GM12878 (cell line): Measurements from ENCODE around the gene DIP2B. TPM values are rescaled to one million over a fixed set of nuclear protein-coding genes. Genes with fewer than 3 reads are reported as not detected.

ENCODE experiments used
- ATAC-seq: fragments of 200-7000 bp; cut with Tn5 transposase; 3 replicates; pipeline ENCODE4 v1.9.1; 2020; ENCODE audit warnings: mild to moderate bottlenecking, moderate library complexity
- BruUV-seq: library from RNA; stranded (reverse); fragments of 400-500 nt; replicated peaks from 2 replicates; lab custom pipeline; 2021; lab: Mats Ljungman, UMichigan
- CTCF ChIA-PET: fragments of 300-600 bp; sonication (Branson Sonifier 250); formaldehyde crosslinking; extraction: SDS; loops from one replicate; lab custom pipeline; 2021; ENCODE audit warnings: inconsistent platforms; lab: Yijun Ruan, JAX
- POLR2A ChIA-PET: fragments of 350-600 bp; formaldehyde crosslinking; extraction: SDS; loops from one replicate; lab custom pipeline; 2021; ENCODE audit warnings: inconsistent platforms; lab: Charles Lee
- RAD21 ChIA-PET: fragments of 300-600 bp; sonication (Branson Sonifier 250); formaldehyde crosslinking; loops from one replicate; lab custom pipeline; 2023; ENCODE audit warnings: antibody characterized with exemption; ENCODE audit not compliant: unreplicated experiment; lab: Charles Lee
- SMC1A ChIA-PET: fragments of 300-600 bp; sonication (Branson Sonifier 250); formaldehyde crosslinking; loops from one replicate; lab custom pipeline; 2023; ENCODE audit not compliant: unreplicated experiment, uncharacterized antibody; lab: Charles Lee
- DNase-seq: peaks from one replicate; pipeline ENCODE4 v3.0.0-alpha.2; 2011; ENCODE audit warnings: low read depth, low spot score
- FAIRE-seq: peaks from 3 replicates; lab custom pipeline; 2011; peaks lifted over from hg19 to GRCh38; lab: Jason Lieb, UNC
- H2AFZ ChIP-seq: 2 replicates; pipeline ENCODE4 v1.6.0; 2011; ENCODE audit warnings: low read depth, low read length, control low read depth; ENCODE audit not compliant: control insufficient read depth
- H3K27ac ChIP-seq: 2 replicates; pipeline ENCODE4 v1.5.1; 2011; ENCODE audit warnings: control low read depth; ENCODE audit not compliant: control insufficient read depth, insufficient read depth
- H3K27me3 ChIP-seq, 2 experiments: replicated peaks in 1 of 2; 2 replicates each; pipeline versions ENCODE4 v1.6.0 to v1.6.1; 2011; ENCODE audit warnings: low read length in 1 of 2; ENCODE audit not compliant: control insufficient read depth in 2 of 2, insufficient read depth in 2 of 2
- H3K36me3 ChIP-seq, 2 experiments: 2 replicates each; pipeline ENCODE4 v1.5.1; 2011; ENCODE audit warnings: low read length in 1 of 2; ENCODE audit not compliant: control insufficient read depth in 2 of 2, insufficient read depth in 2 of 2
- H3K4me1 ChIP-seq: 2 replicates; pipeline ENCODE4 v1.6.1; 2011; ENCODE audit warnings: mild to moderate bottlenecking, low read length, moderate library complexity, mixed read lengths; ENCODE audit not compliant: control insufficient read depth, insufficient read depth
- H3K4me2 ChIP-seq: 2 replicates; pipeline ENCODE4 v1.6.0; 2011; ENCODE audit warnings: control low read depth; ENCODE audit not compliant: control insufficient read depth, insufficient read depth
- H3K4me3 ChIP-seq: fragments of 200-600 bp; sonication (generic); 2 replicates; pipeline ENCODE4 v1.5.1; 2016
- H3K79me2 ChIP-seq: 2 replicates; pipeline ENCODE4 v1.6.0; 2011; ENCODE audit warnings: low read length; ENCODE audit not compliant: control insufficient read depth, insufficient read depth
- H3K9ac ChIP-seq: 2 replicates; pipeline ENCODE4 v1.8.0; 2011; ENCODE audit warnings: low read length, control low read depth, mixed read lengths; ENCODE audit not compliant: control insufficient read depth, insufficient read depth
- H3K9me3 ChIP-seq: replicated peaks from 3 replicates; pipeline ENCODE4 v1.5.1; 2011; ENCODE audit warnings: mild to moderate bottlenecking, low read length; ENCODE audit not compliant: control insufficient read depth, insufficient read depth
- H4K20me1 ChIP-seq: 2 replicates; pipeline ENCODE4 v1.6.0; 2011; ENCODE audit not compliant: control insufficient read depth, insufficient read depth
- BHLHE40 ChIP-seq, 2 experiments: fragments of 450-650 bp in 1 of 2; IDR thresholded peaks; 2 replicates each; pipeline ENCODE4 v1.6.1; 2011 to 2017; ENCODE audit warnings: low read depth in 2 of 2, borderline replicate concordance in 1 of 2, improper control_type of control experiment in 1 of 2, low read length in 1 of 2, mild to moderate bottlenecking in 1 of 2
- CHD1 ChIP-seq: IDR thresholded peaks from 2 replicates; pipeline ENCODE4 v1.6.1; 2012; ENCODE audit warnings: low read depth, low read length, improper control_type of control experiment
- ESRRA ChIP-seq: IDR thresholded peaks from 2 replicates; pipeline ENCODE4 v1.6.1; 2012; ENCODE audit warnings: mild to moderate bottlenecking, low read length, improper control_type of control experiment
- EZH2 ChIP-seq: IDR thresholded peaks from 2 replicates; pipeline ENCODE4 v1.6.1; 2012; ENCODE audit warnings: low read depth, mild to moderate bottlenecking, control low read depth, inconsistent platforms, low read length, borderline replicate concordance; ENCODE audit not compliant: control insufficient read depth
- GABPA ChIP-seq: IDR thresholded peaks from 2 replicates; pipeline ENCODE4 v1.6.1; 2014; ENCODE audit warnings: antibody characterized with exemption, low read depth, mild to moderate bottlenecking, inconsistent platforms
- IKZF1 ChIP-seq: fragments of 450-650 bp; conservative IDR thresholded peaks from 2 replicates; pipeline ENCODE4 v1.6.1; 2017; ENCODE audit warnings: antibody characterized with exemption, mild to moderate bottlenecking
- KAT2A ChIP-seq: conservative IDR thresholded peaks from 2 replicates; pipeline ENCODE4 v1.6.1; 2011; ENCODE audit warnings: low read depth, low read length; ENCODE audit not compliant: control insufficient read depth
- KDM1A ChIP-seq: fragments of 200-600 bp; sonication (generic); IDR thresholded peaks from 2 replicates; pipeline ENCODE4 v1.6.1; 2016; ENCODE audit warnings: borderline replicate concordance
- MEF2B ChIP-seq: fragments of 450-650 bp; IDR thresholded peaks from 2 replicates; pipeline ENCODE4 v1.6.1; 2018; ENCODE audit warnings: mild to moderate bottlenecking, moderate library complexity; ENCODE audit not compliant: partially characterized antibody, poor library complexity, severe bottlenecking
- MLLT1 ChIP-seq: fragments of 450-650 bp; IDR thresholded peaks from 2 replicates; pipeline ENCODE4 v1.6.1; 2016; ENCODE audit warnings: mild to moderate bottlenecking
- NRF1 ChIP-seq: conservative IDR thresholded peaks from 2 replicates; pipeline ENCODE4 v1.6.1; 2011; ENCODE audit warnings: mild to moderate bottlenecking, low read depth, low read length, improper control_type of control experiment
- RAD51 ChIP-seq: fragments of 450-650 bp; IDR thresholded peaks from 2 replicates; pipeline ENCODE4 v1.6.1; 2016; ENCODE audit warnings: moderate library complexity, mild to moderate bottlenecking, inconsistent platforms
- REST ChIP-seq: IDR thresholded peaks from 2 replicates; pipeline ENCODE4 v1.6.1; 2012; ENCODE audit warnings: mild to moderate bottlenecking, low read depth, low read length
- SPI1 ChIP-seq: IDR thresholded peaks from 2 replicates; pipeline ENCODE4 v1.6.1; 2011; ENCODE audit warnings: low read depth, mild to moderate bottlenecking, low read length, moderate library complexity, borderline replicate concordance; ENCODE audit not compliant: insufficient read depth
- SRF ChIP-seq, 2 experiments: IDR thresholded peaks; 2 replicates each; pipeline ENCODE4 v1.6.1; 2011; ENCODE audit warnings: low read depth in 2 of 2, low read length in 2 of 2, mild to moderate bottlenecking in 1 of 2, moderate library complexity in 1 of 2
- TAF1 ChIP-seq: IDR thresholded peaks from 2 replicates; pipeline ENCODE4 v1.6.1; 2011; ENCODE audit warnings: mild to moderate bottlenecking, low read depth, low read length, borderline replicate concordance
- WGBS: methylation state at CpG from one replicate; pipeline ENCODE4 v1.1.6; 2016; ENCODE audit warnings: low lambda C conversion rate; ENCODE audit not compliant: insufficient replicate concordance, insufficient coverage; ENCODE audit errors: missing lambda C conversion rate; 5-methylcytosine and 5-hydroxymethylcytosine counted together
- in situ Hi-C: fragments of 300-500 bp; cut with MboI; formaldehyde crosslinking; loops from 9 replicates; pipeline ENCODE4 v1.14.3; 2018; ENCODE audit warnings: mixed read lengths
- intact Hi-C: fragments of 100-400 bp; cut with micrococcal nuclease; formaldehyde crosslinking; loops from one replicate; pipeline ENCODE4 v1.14.2; 2022; ENCODE audit not compliant: unreplicated experiment
- polyA plus RNA-seq, 11 experiments: library from polyadenylated mRNA; depleted of rRNA in 4 of 11; unstranded in 6 of 11; stranded (reverse) in 5 of 11; fragments of >200 nt; fragmentation: Nextera tagmentation in 4 of 11; fragmentation: Illumina TruSeq in 1 of 11; extraction: Ambion mirVana in 4 of 11; extraction: Trizol in 1 of 11; gene quantifications; 1 replicate in 1 of 11; 2 replicates in 10 of 11; pipeline versions ENCODE4 v1.2.1 to v1.2.3, GENCODE V29; 2011 to 2016; ENCODE audit warnings: inconsistent platforms in 2 of 11, missing spikeins in 2 of 11, low read depth in 1 of 11
- total RNA-seq, 4 experiments: library from RNA; depleted of rRNA in 3 of 4; stranded (reverse); fragments of >200 nt in 3 of 4; fragmentation: Illumina TruSeq in 1 of 4; extraction: Trizol in 1 of 4; gene quantifications; 2 replicates each; pipeline versions ENCODE4 v1.2.1 to v1.2.3, GENCODE V29; 2013 to 2021

The DIP2B gene
- total and polyA plus RNA-seq, 10 of the 15 experiments (the other 5 are each of a cell fraction or from before 2014, with no cell fraction given): 4.5 to 30.0 (median 18.6) TPM

- TF ChIP-seq TAF1 (no peak), NRF1 (no peak), RAD51 (no peak), IKZF1 (no peak), EZH2 (no peak), BHLHE40 (IDR thresholded peaks at IDR 0.05; ENCODE audit: borderline replicate concordance in 1 of 2, low read depth in 2 of 2, low read length in 1 of 2) (no peak), KDM1A (no peak)
- TF ChIP-seq, all 136 proteins: peak for 0
These were observed 142.7 kb downstream of the DIP2B start (continued) for GRCh38 chr12:50647479-50647878.

- no peaks in the 10 kb centered on the region for H3K9me3 ChIP-seq
- POLR2A ChIA-PET: no interaction called here
- no peak overlapping the region for H3K9ac ChIP-seq
- no peaks in the 10 kb centered on the region for H4K20me1 ChIP-seq
- intact Hi-C loops (no loop called here), in situ Hi-C loops (no loop called here)
- ATAC-seq (no peak), DNase-seq (no peak), FAIRE-seq (no peak)
- 98% methylated on average over 3 of the region's 3 CpGs for WGBS
- H3K36me3 ChIP-seq: no peaks in the 10 kb centered on the region
- no peak overlapping the region for H3K27ac ChIP-seq
- no TSS peak for BruUV-seq
- H3K4me3 ChIP-seq: no peak overlapping the region
- no peaks in the 10 kb centered on the region for H3K4me1 ChIP-seq
- CTCF ChIA-PET: no interaction called here
- H2AFZ ChIP-seq: no peak overlapping the region
- no peak overlapping the region for H3K4me2 ChIP-seq
- RAD21 ChIA-PET: no interaction called here
- SMC1A ChIA-PET: interaction anchor here (1.8 kb wide), 1 partner anchor 10 kb away, joined by 4 read pairs; no protein-coding TSS in a partner anchor
- TF ChIP-seq GABPA (no peak), MLLT1 (no peak), KAT2A (no peak), ESRRA (no peak), SRF (IDR thresholded peaks at IDR 0.05; ENCODE audit: low read depth in 2 of 2, low read length in 2 of 2) (no peak), CHD1 (no peak), REST (no peak), MEF2B (no peak), SPI1 (no peak)
- H3K79me2 ChIP-seq: no peaks in the 10 kb centered on the region; the same call in 1 of the 2 replicates
- no peaks in the 10 kb centered on the region for H3K27me3 ChIP-seq
These were observed 145.5 kb downstream of the DIP2B start for GRCh38 chr12:50650285-50650684.
